Measurements from ENCODE around the gene RINL.

RINL gene

DNA sequence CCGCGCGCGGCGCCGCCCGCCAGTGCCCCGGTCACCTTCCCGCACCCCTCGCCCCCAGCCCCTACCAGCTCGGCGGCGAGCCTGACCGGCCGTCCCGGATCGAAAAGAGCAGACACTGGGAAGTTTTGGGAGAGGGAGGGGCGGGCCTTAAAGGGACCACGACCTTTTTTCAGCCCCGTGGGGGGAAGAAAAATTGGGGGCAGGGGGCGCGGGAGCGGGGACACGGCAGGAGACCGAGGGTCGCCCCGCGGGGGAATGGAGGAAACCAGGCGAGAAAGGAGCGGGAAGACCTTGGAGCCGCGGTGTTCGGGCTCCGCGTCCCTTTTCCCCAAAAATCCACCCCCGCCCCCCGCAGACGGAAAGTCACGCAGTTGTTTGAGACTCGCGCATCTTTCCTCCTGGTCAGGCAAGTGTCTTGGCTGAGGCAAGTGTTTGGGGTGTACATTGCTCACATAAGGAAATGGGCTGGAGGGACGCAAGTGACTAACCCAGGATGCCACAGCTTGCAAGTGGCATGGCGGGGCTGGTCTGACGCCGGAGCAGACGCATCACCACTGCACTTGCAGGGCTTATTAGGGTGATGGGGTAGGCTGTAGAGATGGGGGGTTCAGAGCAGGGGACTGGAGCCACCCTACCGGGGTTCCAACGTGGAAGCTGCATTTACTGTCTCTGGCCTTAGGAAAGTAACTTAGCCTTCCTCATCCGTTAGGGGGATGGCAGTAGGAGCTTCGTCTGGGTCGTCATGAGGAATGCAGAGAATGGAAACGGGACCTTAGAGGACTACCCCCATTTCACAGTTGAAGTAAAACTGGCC lies 25.6 kb downstream of the RINL start:
- H3K4me3 ChIP-seq (ENCODE audit: low read length, poor library complexity, severe bottlenecking) = peak overlapping the region; percentile 93
- H3K79me2 ChIP-seq (ENCODE audit: insufficient read depth, low read length) = peaks cover 33% of the 10 kb centered on the region
- H3K27me3 ChIP-seq (ENCODE audit: insufficient read depth, low read length, poor library complexity, severe bottlenecking) = peaks cover 4% of the 10 kb centered on the region
- H3K4me2 ChIP-seq (ENCODE audit: low read depth, low read length, poor library complexity, severe bottlenecking) = peak overlapping the region; percentile 97
- no peaks in the 10 kb centered on the region for H3K9me2 ChIP-seq (replicated peaks; ENCODE audit: low read depth, low read length)
- H3K36me3 ChIP-seq (ENCODE audit: insufficient read depth, low read length) = peaks cover 9% of the 10 kb centered on the region; the same call in 1 of the 2 replicates
- no peaks in the 10 kb centered on the region for H3F3A ChIP-seq (ENCODE audit: low read depth)
- peaks cover 23% of the 10 kb centered on the region for H3K4me1 ChIP-seq (ENCODE audit: insufficient read depth, low read length, poor library complexity, severe bottlenecking)
- TF ChIP-seq EZH2phosphoT487 (IDR thresholded peaks at IDR 0.05; ENCODE audit: borderline replicate concordance) = no peak
- TF ChIP-seq, protein P1, sequence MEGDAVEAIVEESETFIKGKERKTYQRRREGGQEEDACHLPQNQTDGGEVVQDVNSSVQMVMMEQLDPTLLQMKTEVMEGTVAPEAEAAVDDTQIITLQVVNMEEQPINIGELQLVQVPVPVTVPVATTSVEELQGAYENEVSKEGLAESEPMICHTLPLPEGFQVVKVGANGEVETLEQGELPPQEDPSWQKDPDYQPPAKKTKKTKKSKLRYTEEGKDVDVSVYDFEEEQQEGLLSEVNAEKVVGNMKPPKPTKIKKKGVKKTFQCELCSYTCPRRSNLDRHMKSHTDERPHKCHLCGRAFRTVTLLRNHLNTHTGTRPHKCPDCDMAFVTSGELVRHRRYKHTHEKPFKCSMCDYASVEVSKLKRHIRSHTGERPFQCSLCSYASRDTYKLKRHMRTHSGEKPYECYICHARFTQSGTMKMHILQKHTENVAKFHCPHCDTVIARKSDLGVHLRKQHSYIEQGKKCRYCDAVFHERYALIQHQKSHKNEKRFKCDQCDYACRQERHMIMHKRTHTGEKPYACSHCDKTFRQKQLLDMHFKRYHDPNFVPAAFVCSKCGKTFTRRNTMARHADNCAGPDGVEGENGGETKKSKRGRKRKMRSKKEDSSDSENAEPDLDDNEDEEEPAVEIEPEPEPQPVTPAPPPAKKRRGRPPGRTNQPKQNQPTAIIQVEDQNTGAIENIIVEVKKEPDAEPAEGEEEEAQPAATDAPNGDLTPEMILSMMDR (conservative IDR thresholded peaks at IDR 0.05; ENCODE audit: low read length) = no peak
- H3K9me3 ChIP-seq (ENCODE audit: insufficient read depth, low read depth, low read length) = no peaks in the 10 kb centered on the region
- H3K9ac ChIP-seq (ENCODE audit: low read depth, low read length, poor library complexity, severe bottlenecking) = peak overlapping the region; percentile 89
- H4K20me1 ChIP-seq (ENCODE audit: insufficient read depth, low read length, poor library complexity, severe bottlenecking) = peaks cover 17% of the 10 kb centered on the region
- peak overlapping the region; percentile 78 for H2AFZ ChIP-seq (ENCODE audit: low read length)

DNA sequence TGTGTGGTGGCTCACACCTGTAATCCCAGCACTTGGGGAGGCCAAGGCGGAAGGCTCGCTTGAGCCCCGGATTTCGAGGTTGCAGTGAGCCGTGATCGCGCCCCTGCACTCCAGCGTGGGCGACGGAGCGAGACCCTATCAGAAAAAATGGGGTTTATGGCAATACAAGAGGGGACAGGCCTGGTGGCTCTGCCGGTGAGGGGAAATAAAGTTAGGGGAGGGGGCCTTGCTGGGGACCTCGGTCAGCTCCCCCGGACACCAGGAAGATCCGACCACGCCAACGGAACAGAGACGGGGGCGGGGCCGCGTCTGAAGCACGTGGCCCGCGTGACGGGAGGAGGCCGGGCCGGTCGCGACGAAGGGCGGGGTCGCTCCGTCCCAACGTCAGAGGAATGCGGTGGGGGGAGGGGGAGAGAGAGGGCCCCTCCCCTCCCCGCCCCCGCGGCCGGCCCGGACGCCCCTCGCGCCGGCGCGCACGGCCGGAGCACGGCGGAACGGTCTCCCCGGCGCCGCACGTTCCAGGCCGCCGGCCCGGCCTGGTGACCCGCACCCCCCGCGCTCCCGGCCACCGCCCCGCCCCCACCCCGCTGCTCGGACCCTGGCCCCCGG lies 26.3 kb downstream of the RINL start:
- H3K4me2 ChIP-seq (ENCODE audit: low read depth, low read length, poor library complexity, severe bottlenecking) = peak overlapping the region; percentile 99
- no peaks in the 10 kb centered on the region for H3K9me3 ChIP-seq (ENCODE audit: insufficient read depth, low read depth, low read length)
- peaks cover 24% of the 10 kb centered on the region for H4K20me1 ChIP-seq (ENCODE audit: insufficient read depth, low read length, poor library complexity, severe bottlenecking)
- peaks cover 40% of the 10 kb centered on the region for H3K79me2 ChIP-seq (ENCODE audit: insufficient read depth, low read length)
- peak overlapping the region; percentile 23; the same call in 1 of the 2 replicates for H2AFZ ChIP-seq (ENCODE audit: low read length)
- peaks cover 4% of the 10 kb centered on the region for H3K27me3 ChIP-seq (ENCODE audit: insufficient read depth, low read length, poor library complexity, severe bottlenecking)
- no peaks in the 10 kb centered on the region for H3F3A ChIP-seq (ENCODE audit: low read depth)
- peaks cover 16% of the 10 kb centered on the region; the same call in 1 of the 2 replicates for H3K36me3 ChIP-seq (ENCODE audit: insufficient read depth, low read length)
- TF ChIP-seq, protein P1 (conservative IDR thresholded peaks at IDR 0.05; ENCODE audit: low read length) = no peak
- TF ChIP-seq EZH2phosphoT487 (IDR thresholded peaks at IDR 0.05; ENCODE audit: borderline replicate concordance) = no peak
- H3K4me3 ChIP-seq (ENCODE audit: low read length, poor library complexity, severe bottlenecking) = peak overlapping the region; percentile 93
- no peaks in the 10 kb centered on the region for H3K9me2 ChIP-seq (replicated peaks; ENCODE audit: low read depth, low read length)
- peaks cover 30% of the 10 kb centered on the region for H3K4me1 ChIP-seq (ENCODE audit: insufficient read depth, low read length, poor library complexity, severe bottlenecking)
- peak overlapping the region; percentile 89 for H3K9ac ChIP-seq (ENCODE audit: low read depth, low read length, poor library complexity, severe bottlenecking)

DNA sequence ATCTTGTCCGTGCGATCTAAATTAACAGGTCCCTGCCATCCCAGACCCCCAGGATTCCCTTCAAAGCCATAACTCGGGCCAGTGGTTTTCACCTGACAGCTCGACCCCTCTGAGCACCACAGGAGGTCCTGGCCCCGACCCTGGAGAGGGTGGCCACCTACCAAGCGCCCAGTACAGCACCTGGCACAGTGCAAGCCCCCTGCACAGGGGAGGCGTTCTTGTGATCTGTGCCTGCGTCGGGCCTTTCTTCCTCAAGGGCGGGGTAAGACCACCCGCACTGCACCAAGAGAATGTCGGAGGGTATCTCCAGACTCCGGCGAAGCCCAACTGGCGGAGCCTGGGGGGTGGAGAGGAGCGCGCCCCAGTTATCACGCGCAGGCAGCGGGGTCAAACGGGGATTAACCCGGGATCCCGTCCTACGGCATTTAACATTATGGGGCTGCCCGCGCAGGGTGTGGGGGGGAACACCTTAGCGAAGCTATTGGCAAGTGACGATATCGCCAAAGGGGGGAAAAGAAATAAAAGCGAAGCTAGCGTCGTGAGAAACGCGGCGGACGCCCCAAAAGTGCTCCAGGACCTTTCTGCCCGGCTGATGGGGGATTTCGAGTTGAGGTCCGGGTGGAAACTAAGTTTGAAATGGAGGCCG lies 27.0 kb downstream of the RINL start:
- TF ChIP-seq, protein P1 (conservative IDR thresholded peaks at IDR 0.05; ENCODE audit: low read length) = peak; percentile 11; the same call in 1 of the 2 replicates
- no peak for TF ChIP-seq EZH2phosphoT487 (IDR thresholded peaks at IDR 0.05; ENCODE audit: borderline replicate concordance)
- Histone ChIP-seq H3K36me3 (ENCODE audit: insufficient read depth, low read length) (peaks cover 22% of the 10 kb centered on the region; the same call in 1 of the 2 replicates), H3K79me2 (ENCODE audit: insufficient read depth, low read length) (peaks cover 47% of the 10 kb centered on the region), H4K20me1 (ENCODE audit: insufficient read depth, low read length, poor library complexity, severe bottlenecking) (peaks cover 30% of the 10 kb centered on the region), H3K4me2 (ENCODE audit: low read depth, low read length, poor library complexity, severe bottlenecking) (peak overlapping the region; percentile 99), H3K9ac (ENCODE audit: low read depth, low read length, poor library complexity, severe bottlenecking) (peak overlapping the region; percentile 87), H3K9me2 (replicated peaks; ENCODE audit: low read depth, low read length) (no peaks in the 10 kb centered on the region), H2AFZ (ENCODE audit: low read length) (peak overlapping the region; percentile 31; the same call in 1 of the 2 replicates), H3K4me3 (ENCODE audit: low read length, poor library complexity, severe bottlenecking) (peak overlapping the region; percentile 93), H3K27me3 (ENCODE audit: insufficient read depth, low read length, poor library complexity, severe bottlenecking) (peaks cover 4% of the 10 kb centered on the region), H3F3A (ENCODE audit: low read depth) (no peaks in the 10 kb centered on the region), H3K4me1 (ENCODE audit: insufficient read depth, low read length, poor library complexity, severe bottlenecking) (peaks cover 34% of the 10 kb centered on the region), H3K9me3 (ENCODE audit: insufficient read depth, low read depth, low read length) (no peaks in the 10 kb centered on the region)

Data from Loucy (cell line).